Endometrium (tissue), 2 donors: ENCODE data around the gene MCL1.

Source experiments
- FAIRE-seq: peaks from 2 replicates; lab custom pipeline; 2012; peaks lifted over from hg19 to GRCh38; lab: Jason Lieb, UNC
- donor health status: control.
- donor health status: control.

Gene MCL1

DNA sequence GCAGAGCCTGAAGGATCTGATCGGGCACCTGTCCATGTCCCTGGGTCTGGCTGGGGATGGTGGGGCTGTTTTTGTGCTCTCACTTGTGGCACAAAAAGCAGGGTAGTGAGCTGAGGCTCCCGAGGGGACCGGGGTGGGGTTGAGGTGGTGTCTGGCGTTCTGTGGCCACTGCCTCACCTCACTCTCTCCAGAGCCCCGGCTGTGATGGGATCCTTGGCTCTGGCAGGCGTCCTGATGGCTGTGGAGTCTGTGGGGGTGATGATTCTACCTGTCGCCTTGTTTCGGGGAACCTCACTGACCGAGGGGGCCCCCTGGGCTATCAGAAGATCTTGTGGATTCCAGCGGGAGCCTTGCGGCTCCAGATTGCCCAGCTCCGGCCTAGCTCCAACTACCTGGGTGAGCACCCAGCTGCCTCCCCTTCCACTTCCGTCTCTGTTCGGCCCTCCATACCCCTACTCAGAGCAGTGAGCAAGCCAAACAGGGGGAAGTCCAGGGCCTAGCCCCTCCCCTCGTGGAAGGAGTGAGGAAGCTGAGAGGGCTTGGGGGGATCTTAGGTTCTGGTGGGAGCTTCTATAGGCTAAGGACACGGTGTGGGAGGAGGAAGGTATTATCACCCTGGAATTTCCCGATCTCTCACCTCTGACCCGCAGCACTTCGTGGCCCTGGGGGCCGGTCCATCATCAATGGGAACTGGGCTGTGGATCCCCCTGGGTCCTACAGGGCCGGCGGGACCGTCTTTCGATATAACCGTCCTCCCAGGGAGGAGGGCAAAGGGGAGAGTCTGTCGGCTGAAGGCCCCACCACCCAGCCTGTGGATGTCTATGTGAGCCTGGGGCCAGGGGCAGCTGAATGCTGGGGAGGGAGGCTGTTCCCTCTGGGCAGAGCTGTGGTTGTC lies 23.2 kb downstream of the MCL1 start:
- no peak for FAIRE-seq

GRCh38 chr1:150555198-150555970 lies 24.0 kb downstream of the MCL1 start:
- no peak for FAIRE-seq

- FAIRE-seq: no peak
These were observed 25.3 kb downstream of the MCL1 start for GRCh38 chr1:150554086-150554452.

DNA sequence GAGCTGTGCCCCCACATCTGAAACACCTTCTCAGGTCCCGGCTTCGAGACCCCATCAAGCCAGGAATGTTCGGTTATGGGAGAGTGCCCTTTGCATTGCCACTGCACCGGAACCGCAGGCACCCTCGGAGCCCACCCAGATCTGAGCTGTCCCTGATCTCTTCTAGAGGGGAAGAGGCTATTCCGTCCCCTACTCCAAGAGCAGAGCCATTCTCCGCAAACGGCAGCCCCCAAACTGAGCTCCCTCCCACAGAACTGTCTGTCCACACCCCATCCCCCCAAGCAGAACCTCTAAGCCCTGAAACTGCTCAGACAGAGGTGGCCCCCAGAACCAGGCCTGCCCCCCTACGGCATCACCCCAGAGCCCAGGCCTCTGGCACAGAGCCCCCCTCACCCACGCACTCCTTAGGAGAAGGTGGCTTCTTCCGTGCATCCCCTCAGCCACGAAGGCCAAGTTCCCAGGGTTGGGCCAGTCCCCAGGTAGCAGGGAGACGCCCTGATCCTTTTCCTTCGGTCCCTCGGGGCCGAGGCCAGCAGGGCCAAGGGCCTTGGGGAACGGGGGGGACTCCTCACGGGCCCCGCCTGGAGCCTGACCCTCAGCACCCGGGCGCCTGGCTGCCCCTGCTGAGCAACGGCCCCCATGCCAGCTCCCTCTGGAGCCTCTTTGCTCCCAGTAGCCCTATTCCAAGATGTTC lies 25.9 kb downstream of the MCL1 start:
- no peak for FAIRE-seq

DNA sequence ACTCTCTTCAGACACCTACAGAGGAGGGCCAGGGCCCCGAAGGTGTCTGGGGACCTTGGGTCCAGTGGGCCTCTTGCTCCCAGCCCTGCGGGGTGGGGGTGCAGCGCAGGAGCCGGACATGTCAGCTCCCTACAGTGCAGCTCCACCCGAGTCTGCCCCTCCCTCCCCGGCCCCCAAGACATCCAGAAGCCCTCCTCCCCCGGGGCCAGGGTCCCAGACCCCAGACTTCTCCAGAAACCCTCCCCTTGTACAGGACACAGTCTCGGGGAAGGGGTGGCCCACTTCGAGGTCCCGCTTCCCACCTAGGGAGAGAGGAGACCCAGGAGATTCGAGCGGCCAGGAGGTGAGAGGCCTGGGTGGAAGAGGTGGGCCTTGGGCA lies 26.5 kb downstream of the MCL1 start:
- no peak for FAIRE-seq

- FAIRE-seq: no peak
These were observed 27.1 kb downstream of the MCL1 start for GRCh38 chr1:150552128-150552910.

DNA sequence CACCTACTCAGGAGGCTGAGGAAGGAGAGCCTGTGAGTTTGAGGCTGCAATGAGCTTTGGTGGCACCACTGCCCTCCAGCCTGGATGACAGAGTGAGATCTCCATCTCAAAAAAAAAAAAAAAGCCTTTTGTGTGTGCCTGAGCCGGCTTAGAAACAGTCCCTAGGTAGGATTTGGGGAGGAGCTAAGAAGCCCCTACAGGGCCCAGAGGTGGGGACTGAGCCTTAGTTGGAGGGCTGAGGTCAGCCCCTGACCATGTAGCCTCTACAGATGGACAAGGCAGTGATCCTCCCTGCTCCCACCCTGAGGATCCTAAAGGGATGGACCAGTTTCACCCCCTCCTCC lies 27.7 kb downstream of the MCL1 start:
- FAIRE-seq: no peak

DNA sequence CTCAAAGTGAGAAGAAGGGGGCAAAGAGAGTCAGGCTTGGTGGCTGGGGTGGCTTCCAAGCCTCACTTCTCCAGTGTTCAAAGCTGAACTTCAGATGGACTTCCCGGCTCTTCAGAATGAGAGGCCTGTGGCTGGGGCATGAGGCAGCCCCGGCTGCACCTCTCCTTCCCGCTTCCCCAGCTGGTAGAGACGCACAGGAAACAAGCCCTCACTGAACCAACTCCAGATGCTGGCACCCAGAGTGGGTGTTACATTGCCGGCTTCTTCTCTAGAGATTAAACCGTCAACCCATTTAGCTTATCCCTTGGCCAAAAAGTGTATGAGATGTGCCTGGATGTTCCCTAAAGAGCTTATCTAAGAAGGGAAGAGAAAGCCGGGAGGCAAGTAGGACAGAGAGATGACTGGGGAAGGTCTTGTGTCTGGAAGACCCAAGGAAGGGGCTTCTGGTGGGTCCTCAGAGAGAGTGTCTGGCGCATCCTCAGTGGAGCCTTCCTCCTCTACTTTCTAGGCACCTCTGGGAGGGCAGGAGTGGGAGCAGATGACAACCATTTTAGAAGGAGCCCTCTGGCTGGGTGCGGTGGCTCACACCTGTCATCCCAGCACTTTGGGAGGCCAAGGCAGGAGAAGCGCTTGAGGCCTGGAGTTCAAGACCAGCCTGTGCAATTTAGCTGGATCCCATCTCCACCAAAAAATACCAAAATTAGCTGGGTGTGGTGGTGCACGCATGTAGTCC lies 28.2 kb downstream of the MCL1 start:
- no peak for FAIRE-seq

GRCh38 chr1:150550222-150551050 lies 29.0 kb downstream of the MCL1 start:
- no peak for FAIRE-seq

GRCh38 chr1:150549496-150550221 lies 29.8 kb downstream of the MCL1 start:
- no peak for FAIRE-seq

DNA sequence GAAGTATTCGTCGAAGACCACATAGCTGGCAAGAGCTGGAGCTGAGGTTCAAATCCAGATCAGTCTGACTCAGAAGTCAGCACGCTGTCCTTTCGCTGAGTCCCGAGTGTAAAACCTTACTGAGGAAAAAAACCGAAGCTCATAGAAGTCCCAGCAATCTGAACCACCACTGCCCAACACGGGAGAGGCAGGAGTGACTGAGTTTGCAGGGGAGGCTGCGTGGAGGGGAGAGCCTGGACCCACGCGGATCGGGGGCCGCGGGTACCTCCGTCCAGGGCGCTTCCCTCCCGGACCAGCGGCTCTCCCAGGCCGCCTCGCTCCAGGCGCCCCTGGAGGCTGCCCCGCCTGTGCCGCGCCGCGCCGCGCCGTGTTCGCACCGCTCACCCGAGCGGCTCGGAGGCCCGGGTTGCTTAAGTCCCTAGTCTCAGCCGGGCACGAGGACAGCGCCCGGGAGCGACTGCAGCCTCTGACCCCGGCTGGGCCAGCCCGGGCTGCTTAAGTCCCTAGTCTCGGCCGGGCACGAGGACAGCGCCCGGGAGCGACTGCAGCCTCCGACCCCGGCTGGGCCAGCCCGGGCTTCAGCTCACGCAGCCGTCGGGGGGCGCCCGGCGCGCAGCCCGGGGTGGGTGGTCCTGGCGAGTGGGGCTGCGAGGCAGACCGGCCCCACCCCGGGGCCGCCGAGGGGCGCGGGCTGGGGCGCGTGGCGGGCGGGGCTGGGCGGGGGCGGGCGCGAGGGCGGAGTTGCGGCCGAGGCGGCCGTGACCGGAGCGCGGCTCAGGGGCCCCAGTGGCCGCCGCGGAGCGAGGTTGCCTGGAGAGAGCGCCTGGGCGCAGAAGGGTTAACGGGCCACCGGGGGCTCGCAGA lies 30.5 kb downstream of the MCL1 start, which contains the start of gene ADAMTSL4:
Gene ADAMTSL4, plus strand, starts transcription at position 777 of the 864 bp plus-strand sequence. CDS start 2,881 bp downstream, outside the sequence.
- no peak for FAIRE-seq

- FAIRE-seq: no peak
These were observed 31.1 kb downstream of the MCL1 start for GRCh38 chr1:150548324-150548631.

- FAIRE-seq: no peak
These were observed 33.0 kb downstream of the MCL1 start for GRCh38 chr1:150546294-150546937.

- no peak for FAIRE-seq
These were observed 33.9 kb downstream of the MCL1 start for GRCh38 chr1:150545486-150546032.

- no peak for FAIRE-seq
These were observed 35.2 kb downstream of the MCL1 start for GRCh38 chr1:150544204-150544603.

GRCh38 chr1:150543500-150544143 lies 35.8 kb downstream of the MCL1 start:
- no peak for FAIRE-seq
